H1 (cell line): ENCODE measurements around the gene THOC7.

ENCODE experiments used
- CTCF ChIP-seq, 3 experiments: IDR thresholded peaks; 1 replicate in 2 of 3; 2 replicates in 1 of 3; pipeline versions ENCODE4 v1.5.1 to v1.6.1; 2011; ENCODE audit warnings: low read length in 3 of 3, mild to moderate bottlenecking in 3 of 3, inconsistent platforms in 2 of 3, low read depth in 1 of 3, moderate library complexity in 1 of 3; ENCODE audit not compliant: insufficient read depth in 1 of 3; ENCODE audit errors: control extremely low read depth in 1 of 3
- EP300 ChIP-seq, 2 experiments: IDR thresholded peaks; 1 replicate in 1 of 2; 2 replicates in 1 of 2; pipeline ENCODE4 v1.6.1; 2011 to 2012; ENCODE audit warnings: low read depth in 2 of 2, low read length in 2 of 2, mild to moderate bottlenecking in 2 of 2, borderline replicate concordance in 1 of 2, inconsistent platforms in 1 of 2, moderate library complexity in 1 of 2
- EZH2 ChIP-seq: fragments of 200-600 bp; sonication (generic); IDR thresholded peaks from 2 replicates; pipeline ENCODE4 v1.7.1; 2012; ENCODE audit warnings: low read depth, mild to moderate bottlenecking, moderate library complexity, low read length, inconsistent platforms; ENCODE audit not compliant: severe bottlenecking
- MAFK ChIP-seq: IDR thresholded peaks from 2 replicates; pipeline ENCODE4 v1.6.1; 2012; ENCODE audit warnings: low read depth, mild to moderate bottlenecking, improper control_type of control experiment, low read length
- POLR2A ChIP-seq, 2 experiments: IDR thresholded peaks; 1 replicate in 1 of 2; 2 replicates in 1 of 2; pipeline ENCODE4 v1.6.1; 2011; ENCODE audit warnings: low read depth in 2 of 2, low read length in 2 of 2, mild to moderate bottlenecking in 2 of 2; ENCODE audit errors: control extremely low read depth in 1 of 2
- POLR2AphosphoS5 ChIP-seq: IDR thresholded peaks from 2 replicates; pipeline ENCODE4 v1.6.1; 2011; ENCODE audit warnings: low read depth, low read length
- RFX5 ChIP-seq: IDR thresholded peaks from 2 replicates; pipeline ENCODE4 v1.6.1; 2011; ENCODE audit warnings: low read depth, low read length, improper control_type of control experiment, borderline replicate concordance
- RNF2 ChIP-seq: fragments of 200-900, 300-1000 bp; sonication (generic); IDR thresholded peaks from 2 replicates; pipeline ENCODE4 v1.7.1; 2016; ENCODE audit warnings: borderline replicate concordance, low read depth, mild to moderate bottlenecking, antibody characterized with exemption, low read length; ENCODE audit not compliant: poor library complexity, severe bottlenecking; ENCODE audit errors: missing control alignments
- RXRA ChIP-seq: IDR thresholded peaks from 2 replicates; pipeline ENCODE4 v1.6.1; 2011; ENCODE audit warnings: low read depth, mild to moderate bottlenecking, low read length, moderate library complexity; ENCODE audit not compliant: insufficient read depth
- SP4 ChIP-seq: IDR thresholded peaks from 2 replicates; pipeline ENCODE4 v1.6.1; 2012; ENCODE audit warnings: low read length, inconsistent platforms
- TAF1 ChIP-seq: IDR thresholded peaks from 2 replicates; pipeline ENCODE4 v1.6.1; 2011; ENCODE audit warnings: mild to moderate bottlenecking, low read depth, low read length
- TF ChIP-seq, protein P1 (sequence below): IDR thresholded peaks from 2 replicates; pipeline ENCODE4 v1.6.1; 2012; ENCODE audit warnings: inconsistent platforms

DNA sequence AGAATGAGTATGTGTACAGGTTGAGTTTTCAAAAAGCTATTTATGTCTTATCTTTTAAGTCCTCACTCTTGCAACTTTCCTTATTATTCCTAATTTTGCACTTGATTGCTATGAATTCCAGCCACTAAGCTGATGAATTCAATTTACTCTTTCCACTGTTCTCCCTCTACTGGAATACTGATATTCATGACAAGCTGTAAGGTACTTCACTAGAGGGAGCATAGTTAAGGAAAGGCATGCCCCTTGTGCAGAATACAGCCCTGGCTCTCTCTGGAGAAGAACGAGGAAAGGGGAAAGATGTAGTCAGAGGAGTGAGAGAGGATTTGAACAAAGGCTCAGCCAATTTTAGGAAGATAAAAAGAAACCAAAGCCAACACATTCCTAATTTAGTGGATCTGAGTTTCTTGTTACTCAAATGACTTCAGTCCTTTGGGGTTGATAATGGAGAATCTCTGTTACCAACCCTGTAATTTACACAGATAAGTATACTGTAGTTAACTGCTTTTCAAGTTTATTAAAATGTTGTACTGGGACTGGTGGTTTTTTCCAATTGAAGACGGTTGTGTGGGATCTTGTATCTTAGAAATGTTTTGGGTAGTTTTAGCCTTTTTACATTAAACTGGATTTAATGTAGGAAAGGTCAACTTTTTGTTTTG, 44.6 kb upstream of the THOC7 start:
- TF ChIP-seq POLR2A (IDR thresholded peaks at IDR 0.05; ENCODE audit: control extremely low read depth in 1 of 2, low read depth in 2 of 2, low read length in 2 of 2), result no peak
- TF ChIP-seq RFX5, result no peak
- TF ChIP-seq CTCF (IDR thresholded peaks at IDR 0.05; ENCODE audit: control extremely low read depth in 1 of 3, insufficient read depth in 1 of 3, low read depth in 1 of 3, low read length in 3 of 3), result peak in 2 of 3 experiments; percentile 34 to 37; a peak in 2 of 4 replicates
- TF ChIP-seq EZH2, result no peak
- TF ChIP-seq SP4, result no peak
- TF ChIP-seq TAF1, result no peak
- TF ChIP-seq, protein P1, sequence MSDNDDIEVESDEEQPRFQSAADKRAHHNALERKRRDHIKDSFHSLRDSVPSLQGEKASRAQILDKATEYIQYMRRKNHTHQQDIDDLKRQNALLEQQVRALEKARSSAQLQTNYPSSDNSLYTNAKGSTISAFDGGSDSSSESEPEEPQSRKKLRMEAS, result no peak
- no peak for TF ChIP-seq POLR2AphosphoS5
- TF ChIP-seq EP300 (IDR thresholded peaks at IDR 0.05; ENCODE audit: borderline replicate concordance in 1 of 2, low read depth in 2 of 2, low read length in 2 of 2), result no peak
- TF ChIP-seq MAFK, result no peak
- TF ChIP-seq RNF2, result no peak
- TF ChIP-seq RXRA, result no peak
